Measurements from ENCODE around the gene CC2D2B.
"Not testable (repeated sequence)": the region's sequence is repeated elsewhere in the genome, so short reads cannot be mapped to it uniquely, and the experiment has no call there.

CC2D2B gene

DNA sequence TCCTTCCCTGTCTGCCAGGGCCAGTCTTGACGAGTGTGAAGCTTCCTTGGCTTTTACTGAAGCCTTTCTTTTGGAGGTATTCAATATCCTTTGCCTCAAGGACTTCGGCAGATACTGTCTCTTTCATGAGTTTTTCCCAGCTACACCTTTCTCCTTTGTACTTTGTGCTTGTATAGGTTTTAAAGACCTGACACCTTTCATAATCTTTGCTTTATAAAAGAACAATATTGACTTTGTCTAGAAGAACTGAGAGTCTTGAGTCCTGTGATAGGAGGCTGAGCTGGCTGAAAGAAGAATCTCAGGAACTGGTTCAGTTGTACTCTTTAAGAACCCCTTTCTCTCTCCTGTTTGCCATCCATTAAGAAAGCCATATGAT is 41.3 kb upstream of the CC2D2B start:
- DNase-seq (ENCODE audit: extremely low read depth, insufficient read length), result no peak
- peaks cover 39% of the 10 kb centered on the region for H3K36me3 ChIP-seq (ENCODE audit: control insufficient read depth, insufficient read depth, low read length)
- H3K4me3 ChIP-seq (replicated peaks; ENCODE audit: low read depth, low read length), result no peak overlapping the region
- H3K27me3 ChIP-seq (replicated peaks; ENCODE audit: control insufficient read depth, insufficient read depth, low read length), result no peaks in the 10 kb centered on the region
- TF ChIP-seq, protein P1, sequence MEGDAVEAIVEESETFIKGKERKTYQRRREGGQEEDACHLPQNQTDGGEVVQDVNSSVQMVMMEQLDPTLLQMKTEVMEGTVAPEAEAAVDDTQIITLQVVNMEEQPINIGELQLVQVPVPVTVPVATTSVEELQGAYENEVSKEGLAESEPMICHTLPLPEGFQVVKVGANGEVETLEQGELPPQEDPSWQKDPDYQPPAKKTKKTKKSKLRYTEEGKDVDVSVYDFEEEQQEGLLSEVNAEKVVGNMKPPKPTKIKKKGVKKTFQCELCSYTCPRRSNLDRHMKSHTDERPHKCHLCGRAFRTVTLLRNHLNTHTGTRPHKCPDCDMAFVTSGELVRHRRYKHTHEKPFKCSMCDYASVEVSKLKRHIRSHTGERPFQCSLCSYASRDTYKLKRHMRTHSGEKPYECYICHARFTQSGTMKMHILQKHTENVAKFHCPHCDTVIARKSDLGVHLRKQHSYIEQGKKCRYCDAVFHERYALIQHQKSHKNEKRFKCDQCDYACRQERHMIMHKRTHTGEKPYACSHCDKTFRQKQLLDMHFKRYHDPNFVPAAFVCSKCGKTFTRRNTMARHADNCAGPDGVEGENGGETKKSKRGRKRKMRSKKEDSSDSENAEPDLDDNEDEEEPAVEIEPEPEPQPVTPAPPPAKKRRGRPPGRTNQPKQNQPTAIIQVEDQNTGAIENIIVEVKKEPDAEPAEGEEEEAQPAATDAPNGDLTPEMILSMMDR (IDR thresholded peaks at IDR 0.05; ENCODE audit: insufficient read depth, low read length, poor library complexity, severe bottlenecking), result no peak

DNA sequence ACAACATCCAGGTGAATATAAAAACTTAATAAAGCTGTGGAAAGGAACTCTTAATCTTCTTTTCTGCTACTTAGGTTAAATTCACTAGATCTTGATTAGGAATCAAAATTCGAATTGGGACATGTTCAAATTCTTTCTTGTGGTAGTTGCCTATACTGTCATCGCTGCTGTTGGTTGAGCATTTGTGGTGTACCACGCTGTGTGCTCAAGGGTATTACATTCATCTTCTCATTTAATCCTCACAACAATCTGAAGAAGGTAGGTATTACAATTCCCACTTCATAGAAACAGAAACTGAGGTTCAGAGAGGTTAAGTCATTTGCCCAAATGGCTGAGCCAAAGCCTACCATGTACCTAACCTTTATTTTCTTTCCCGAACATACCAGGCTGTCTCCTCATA is 39.9 kb upstream of the CC2D2B start:
- Histone ChIP-seq H3K27me3 (replicated peaks; ENCODE audit: control insufficient read depth, insufficient read depth, low read length) (no peaks in the 10 kb centered on the region), H3K36me3 (ENCODE audit: control insufficient read depth, insufficient read depth, low read length) (peaks cover 33% of the 10 kb centered on the region), H3K4me3 (replicated peaks; ENCODE audit: low read depth, low read length) (no peak overlapping the region)
- DNase-seq (ENCODE audit: extremely low read depth, insufficient read length), result no peak
- TF ChIP-seq, protein P1 (IDR thresholded peaks at IDR 0.05; ENCODE audit: insufficient read depth, low read length, poor library complexity, severe bottlenecking), result no peak

DNA sequence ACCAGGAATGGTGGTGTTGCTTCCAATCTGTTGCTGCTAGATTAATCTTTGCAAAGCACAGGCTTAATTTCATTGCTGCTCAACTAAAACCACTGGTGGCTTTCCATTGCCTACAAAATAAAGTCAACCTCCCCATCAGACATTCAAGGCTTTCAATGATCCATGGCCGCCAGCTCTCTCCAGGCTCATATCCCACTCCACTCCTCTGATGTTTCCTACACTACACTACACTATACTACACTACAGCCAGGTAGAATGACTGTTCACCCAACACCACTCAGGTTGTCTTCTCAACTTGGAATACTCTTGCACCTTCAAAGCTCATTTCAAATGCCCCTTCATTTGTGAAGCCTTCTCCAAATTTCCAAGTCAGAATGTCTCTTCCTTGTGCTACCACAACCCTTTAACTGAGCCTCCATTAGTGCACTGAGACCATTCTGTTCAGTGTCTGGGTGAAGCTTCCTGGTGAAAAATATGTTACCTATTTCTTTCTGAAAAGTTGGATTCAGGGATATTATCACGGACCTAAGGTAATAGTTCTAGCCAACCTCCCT is 35.5 kb upstream of the CC2D2B start:
- Histone ChIP-seq H3K4me3 (replicated peaks; ENCODE audit: low read depth, low read length) (no peak overlapping the region), H3K27me3 (replicated peaks; ENCODE audit: control insufficient read depth, insufficient read depth, low read length) (no peaks in the 10 kb centered on the region), H3K36me3 (ENCODE audit: control insufficient read depth, insufficient read depth, low read length) (peaks cover 15% of the 10 kb centered on the region)
- no peak for DNase-seq (ENCODE audit: extremely low read depth, insufficient read length)
- TF ChIP-seq, protein P1 (IDR thresholded peaks at IDR 0.05; ENCODE audit: insufficient read depth, low read length, poor library complexity, severe bottlenecking), result no peak

DNA sequence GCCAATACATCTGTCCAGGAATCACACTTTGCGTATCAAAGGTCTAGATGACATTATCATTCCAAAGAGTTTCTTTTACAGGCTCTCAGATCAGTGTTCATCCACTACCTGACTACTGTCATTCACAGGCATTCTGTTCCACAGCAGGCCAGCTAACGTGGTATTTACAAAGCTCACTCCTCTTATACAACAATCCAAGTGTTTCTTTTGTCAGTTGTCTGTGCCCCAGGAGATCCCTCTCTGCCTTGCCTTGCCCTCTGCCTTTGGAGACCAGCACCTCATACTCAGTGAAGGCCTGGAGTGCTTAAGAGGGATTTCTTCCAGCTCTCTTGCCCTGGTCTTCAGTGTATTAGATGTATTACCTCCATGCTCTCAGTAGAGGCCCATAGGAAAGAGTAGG is 34.6 kb upstream of the CC2D2B start:
- Histone ChIP-seq H3K27me3 (replicated peaks; ENCODE audit: control insufficient read depth, insufficient read depth, low read length) (no peaks in the 10 kb centered on the region), H3K36me3 (ENCODE audit: control insufficient read depth, insufficient read depth, low read length) (peaks cover 8% of the 10 kb centered on the region), H3K4me3 (replicated peaks; ENCODE audit: low read depth, low read length) (no peak overlapping the region)
- DNase-seq (ENCODE audit: extremely low read depth, insufficient read length), result no peak
- TF ChIP-seq, protein P1 (IDR thresholded peaks at IDR 0.05; ENCODE audit: insufficient read depth, low read length, poor library complexity, severe bottlenecking), result no peak

DNA sequence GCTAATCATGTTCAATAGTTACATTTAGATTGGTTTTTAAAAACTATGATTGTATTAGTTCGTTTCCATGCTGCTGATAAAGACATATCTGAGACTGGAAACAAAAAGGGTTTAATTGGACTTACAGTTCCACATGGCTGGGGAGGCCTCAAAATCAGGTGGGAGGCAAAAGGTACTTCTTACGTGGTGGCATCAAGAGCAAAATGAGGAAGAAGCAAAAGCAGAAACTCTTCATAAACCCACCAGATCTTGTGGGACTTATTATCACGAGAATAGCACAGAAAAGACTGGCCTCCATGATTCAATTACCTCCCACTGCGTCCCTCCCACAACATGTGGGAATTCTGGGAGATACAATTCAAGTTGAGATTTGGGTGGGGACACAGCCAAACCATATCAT is 34.1 kb upstream of the CC2D2B start:
- peaks cover 6% of the 10 kb centered on the region for H3K36me3 ChIP-seq (ENCODE audit: control insufficient read depth, insufficient read depth, low read length)
- TF ChIP-seq, protein P1 (IDR thresholded peaks at IDR 0.05; ENCODE audit: insufficient read depth, low read length, poor library complexity, severe bottlenecking), result no peak

DNA sequence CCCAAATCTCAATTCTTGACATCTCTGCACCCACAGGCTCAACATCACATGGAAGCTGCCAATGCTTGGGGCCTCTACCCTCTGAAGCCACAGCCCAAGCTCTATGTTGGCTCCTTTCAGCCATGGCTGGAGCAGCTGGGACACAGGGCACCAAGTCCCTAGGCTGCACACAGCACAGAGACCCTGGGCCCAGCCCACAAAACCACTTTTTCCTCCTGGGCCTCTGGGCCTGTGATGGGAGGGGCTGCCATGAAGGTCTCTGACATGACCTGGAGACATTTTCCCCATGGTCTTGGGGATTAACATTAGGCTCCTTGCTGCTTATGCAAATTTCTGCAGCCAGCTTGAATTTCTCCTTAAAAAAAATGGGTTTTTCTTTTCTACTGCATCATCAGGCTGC is 33.0 kb upstream of the CC2D2B start:
- H3K27me3 ChIP-seq (replicated peaks; ENCODE audit: control insufficient read depth, insufficient read depth, low read length); H3K36me3 ChIP-seq (ENCODE audit: control insufficient read depth, insufficient read depth, low read length); H3K4me3 ChIP-seq (replicated peaks; ENCODE audit: low read depth, low read length); DNase-seq (ENCODE audit: extremely low read depth, insufficient read length): not testable (repeated sequence)

More for the DNA sequence above, 34.1 kb upstream of the CC2D2B start:
- Histone ChIP-seq H3K4me3 (replicated peaks; ENCODE audit: low read depth, low read length) (no peak overlapping the region), H3K27me3 (replicated peaks; ENCODE audit: control insufficient read depth, insufficient read depth, low read length) (no peaks in the 10 kb centered on the region)
- no peak for DNase-seq (ENCODE audit: extremely low read depth, insufficient read length)

Measured in GM06990 (cell line).